DND-41 (cell line): ENCODE data around the gene ABCA2.

ENCODE experiments used
- ATAC-seq: fragments of 200-7000 bp; cut with Tn5 transposase; 3 replicates; pipeline ENCODE4 v1.9.1; 2021; ENCODE audit warnings: low read depth; ENCODE audit not compliant: insufficient read depth
- DNase-seq: peaks from one replicate; pipeline ENCODE4 v3.0.0-alpha.2; 2020
- H2AFZ ChIP-seq: 2 replicates; pipeline ENCODE4 v1.6.0; 2012; ENCODE audit warnings: low read depth, low read length
- H3K27ac ChIP-seq: 2 replicates; pipeline ENCODE4 v1.5.1; 2012; ENCODE audit warnings: low read length, inconsistent platforms
- H3K27me3 ChIP-seq: fragments of 200-600 bp; sonication (generic); 2 replicates; pipeline ENCODE4 v1.6.0; 2012; ENCODE audit warnings: low read length, mild to moderate bottlenecking, inconsistent platforms; ENCODE audit not compliant: insufficient read depth, poor library complexity
- H3K36me3 ChIP-seq: 2 replicates; pipeline ENCODE4 v1.5.1; 2012; ENCODE audit warnings: low read length, inconsistent platforms; ENCODE audit not compliant: insufficient read depth
- H3K4me1 ChIP-seq: 2 replicates; pipeline ENCODE4 v1.5.1; 2012; ENCODE audit warnings: mild to moderate bottlenecking, low read length; ENCODE audit not compliant: insufficient read depth
- H3K4me2 ChIP-seq: 2 replicates; pipeline ENCODE4 v1.6.0; 2012; ENCODE audit warnings: mild to moderate bottlenecking, moderate library complexity, low read length, inconsistent platforms; ENCODE audit not compliant: insufficient read depth
- H3K4me3 ChIP-seq, 2 experiments: fragments of 200-600 bp in 1 of 2; shearing (Covaris generic) in 1 of 2; 2 replicates each; pipeline ENCODE4 v1.5.1; 2012 to 2016; ENCODE audit warnings: inconsistent platforms in 2 of 2, low read length in 2 of 2, mild to moderate bottlenecking in 2 of 2, low read depth in 1 of 2, moderate library complexity in 1 of 2
- H3K79me2 ChIP-seq: 2 replicates; pipeline ENCODE4 v1.6.0; 2012; ENCODE audit warnings: low read length, inconsistent platforms; ENCODE audit not compliant: insufficient read depth
- H3K9ac ChIP-seq: 2 replicates; pipeline ENCODE4 v1.6.0; 2012; ENCODE audit warnings: low read depth, mild to moderate bottlenecking, inconsistent platforms, low read length, moderate library complexity
- H3K9me3 ChIP-seq: 2 replicates; pipeline ENCODE4 v1.5.1; 2012; ENCODE audit warnings: low read length, moderate library complexity, mild to moderate bottlenecking, inconsistent platforms; ENCODE audit not compliant: insufficient read depth, severe bottlenecking
- H4K20me1 ChIP-seq: 2 replicates; pipeline ENCODE4 v1.6.0; 2012; ENCODE audit warnings: low read length; ENCODE audit not compliant: insufficient read depth
- CTCF ChIP-seq: IDR thresholded peaks from 2 replicates; pipeline ENCODE4 v1.5.1; 2012; ENCODE audit warnings: borderline replicate concordance, low read length, moderate library complexity, mild to moderate bottlenecking; ENCODE audit not compliant: poor library complexity, severe bottlenecking; ENCODE audit errors: extremely low read depth
- EZH2 ChIP-seq: IDR thresholded peaks from 3 replicates; pipeline ENCODE4 v1.6.1; 2012; ENCODE audit warnings: borderline replicate concordance, low read depth, mild to moderate bottlenecking, moderate library complexity, low read length, inconsistent platforms; ENCODE audit not compliant: severe bottlenecking

Gene ABCA2

GRCh38 chr9:137014776-137015539 lies 13.1 kb downstream of the ABCA2 start:
- no peak for TF ChIP-seq CTCF
- H3K9me3 ChIP-seq = no peaks in the 10 kb centered on the region
- no peak for ATAC-seq

GRCh38 chr9:137014166-137014565 lies 13.9 kb downstream of the ABCA2 start:
- Histone ChIP-seq H3K36me3 (peaks cover 3% of the 10 kb centered on the region; the same call in 1 of the 2 replicates), H3K9me3 (no peaks in the 10 kb centered on the region), H3K27me3 (no peaks in the 10 kb centered on the region), H3K4me2 (no peak overlapping the region), H3K79me2 (no peaks in the 10 kb centered on the region), H3K9ac (no peak overlapping the region), H2AFZ (no peak overlapping the region), H3K4me3 (no peak overlapping the region), H3K27ac (no peak overlapping the region), H4K20me1 (no peaks in the 10 kb centered on the region), H3K4me1 (no peaks in the 10 kb centered on the region)
- DNase-seq (no peak), ATAC-seq (no peak)
- TF ChIP-seq CTCF (no peak), EZH2 (no peak)

More at GRCh38 chr9:137014776-137015539, 13.1 kb downstream of the ABCA2 start:
- Histone ChIP-seq H3K4me2 (no peak overlapping the region), H3K79me2 (no peaks in the 10 kb centered on the region), H4K20me1 (no peaks in the 10 kb centered on the region), H3K27ac (no peak overlapping the region), H2AFZ (no peak overlapping the region), H3K9ac (no peak overlapping the region), H3K27me3 (no peaks in the 10 kb centered on the region), H3K4me1 (no peaks in the 10 kb centered on the region), H3K36me3 (peaks cover 3% of the 10 kb centered on the region; the same call in 1 of the 2 replicates), H3K4me3 (no peak overlapping the region)
- DNase-seq = no peak

- Histone ChIP-seq H3K27me3 (no peaks in the 10 kb centered on the region), H3K4me2 (no peak overlapping the region), H3K36me3 (peaks cover 3% of the 10 kb centered on the region; the same call in 1 of the 2 replicates), H3K4me3 (no peak overlapping the region), H2AFZ (no peak overlapping the region), H3K79me2 (no peaks in the 10 kb centered on the region), H4K20me1 (no peaks in the 10 kb centered on the region), H3K27ac (no peak overlapping the region), H3K9ac (no peak overlapping the region), H3K4me1 (no peaks in the 10 kb centered on the region), H3K9me3 (no peaks in the 10 kb centered on the region)
- DNase-seq (no peak), ATAC-seq (no peak)
- no peak for TF ChIP-seq EZH2
- no peak for TF ChIP-seq CTCF
Observed at GRCh38 chr9:137013571-137013940, 14.5 kb downstream of the ABCA2 start.
